Gastrocnemius medialis (tissue), 4 donors: ENCODE measurements around the gene GASK1A.

ENCODE experiments used
- POLR2A ChIP-seq, 2 donors: fragments of 450-650 bp; IDR thresholded peaks; one replicate each; pipeline ENCODE4 v1.6.1; 2017; ENCODE audit warnings: antibody characterized with exemption in 2 of 2, mild to moderate bottlenecking in 2 of 2, moderate library complexity in 2 of 2
- TF ChIP-seq, protein P1 (sequence below), 5 experiments: fragments of 450-650 bp in 3 of 5; fragments of 200-600 bp in 2 of 5; sonication (generic) in 2 of 5; IDR thresholded peaks in 4 of 5; conservative IDR thresholded peaks in 1 of 5; 1 replicate in 4 of 5; 2 replicates in 1 of 5; pipeline ENCODE4 v1.5.1; 2016 to 2019; ENCODE audit warnings: antibody characterized with exemption in 5 of 5, mild to moderate bottlenecking in 3 of 5, moderate library complexity in 3 of 5

- TF ChIP-seq, protein P1, sequence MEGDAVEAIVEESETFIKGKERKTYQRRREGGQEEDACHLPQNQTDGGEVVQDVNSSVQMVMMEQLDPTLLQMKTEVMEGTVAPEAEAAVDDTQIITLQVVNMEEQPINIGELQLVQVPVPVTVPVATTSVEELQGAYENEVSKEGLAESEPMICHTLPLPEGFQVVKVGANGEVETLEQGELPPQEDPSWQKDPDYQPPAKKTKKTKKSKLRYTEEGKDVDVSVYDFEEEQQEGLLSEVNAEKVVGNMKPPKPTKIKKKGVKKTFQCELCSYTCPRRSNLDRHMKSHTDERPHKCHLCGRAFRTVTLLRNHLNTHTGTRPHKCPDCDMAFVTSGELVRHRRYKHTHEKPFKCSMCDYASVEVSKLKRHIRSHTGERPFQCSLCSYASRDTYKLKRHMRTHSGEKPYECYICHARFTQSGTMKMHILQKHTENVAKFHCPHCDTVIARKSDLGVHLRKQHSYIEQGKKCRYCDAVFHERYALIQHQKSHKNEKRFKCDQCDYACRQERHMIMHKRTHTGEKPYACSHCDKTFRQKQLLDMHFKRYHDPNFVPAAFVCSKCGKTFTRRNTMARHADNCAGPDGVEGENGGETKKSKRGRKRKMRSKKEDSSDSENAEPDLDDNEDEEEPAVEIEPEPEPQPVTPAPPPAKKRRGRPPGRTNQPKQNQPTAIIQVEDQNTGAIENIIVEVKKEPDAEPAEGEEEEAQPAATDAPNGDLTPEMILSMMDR (IDR thresholded peaks at IDR 0.05 in 4 of 5, conservative IDR thresholded peaks at IDR 0.05 in 1 of 5) = no peak
- TF ChIP-seq POLR2A (IDR thresholded peaks at IDR 0.05) = no peak
Observed at GRCh38 chr3:43028678-43029490, 49.8 kb downstream of the GASK1A start.
